ENCODE measurements around the gene ANKRD65.
"Not testable (repeated sequence)": the region's sequence is repeated elsewhere in the genome, so short reads cannot be mapped to it uniquely, and the experiment has no call there.

The ANKRD65 gene

GRCh38 chr1:1421147-1421906 lies at the start of gene ANKRD65:
Gene ANKRD65, minus strand, starts transcription at chr1:1421276. Its CDS starts 271 bp downstream, at chr1:1421005.
- no peak for DNase-seq (ENCODE audit: low read depth in 2 of 2)

DNA sequence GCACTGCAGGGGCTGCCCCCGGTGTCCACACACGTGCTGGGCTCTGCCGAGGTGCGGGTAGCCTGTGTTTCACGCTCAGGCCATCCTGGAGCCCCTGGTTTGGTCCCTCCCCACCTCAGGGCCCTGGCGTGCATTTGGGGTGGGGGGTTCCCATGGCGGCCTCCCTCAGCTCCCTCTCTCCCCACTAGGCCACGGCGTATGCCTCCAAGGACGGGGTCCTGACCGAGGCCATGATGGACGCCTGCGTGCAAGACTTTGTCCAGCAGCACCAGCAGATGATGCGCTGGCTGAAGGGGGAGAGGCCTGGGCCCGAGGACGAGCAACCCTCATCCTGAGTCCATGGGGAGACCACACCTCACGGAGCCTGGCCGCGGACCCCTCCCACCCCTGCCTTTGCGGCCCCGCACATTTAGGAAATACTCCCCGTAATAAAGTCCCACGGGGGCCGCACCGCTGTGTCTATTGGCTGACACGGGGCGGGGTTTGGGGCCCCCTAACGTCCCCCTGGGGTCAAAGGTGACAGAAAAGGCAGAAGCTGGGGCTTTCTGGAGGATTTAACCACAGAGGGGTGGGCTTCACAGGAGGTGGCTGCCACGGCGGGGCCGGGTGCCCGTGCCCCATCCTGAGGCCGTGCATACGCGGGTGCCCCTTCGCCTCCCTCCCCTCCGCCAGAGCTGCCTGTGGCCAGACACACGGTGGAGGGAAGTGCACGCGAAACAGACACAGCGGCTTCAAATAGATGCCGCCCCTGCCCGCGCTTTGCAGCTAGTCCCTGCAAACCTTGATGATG lies 47.3 kb upstream of the ANKRD65 start:
- not testable (repeated sequence) for DNase-seq (ENCODE audit: low read depth in 2 of 2)

DNA sequence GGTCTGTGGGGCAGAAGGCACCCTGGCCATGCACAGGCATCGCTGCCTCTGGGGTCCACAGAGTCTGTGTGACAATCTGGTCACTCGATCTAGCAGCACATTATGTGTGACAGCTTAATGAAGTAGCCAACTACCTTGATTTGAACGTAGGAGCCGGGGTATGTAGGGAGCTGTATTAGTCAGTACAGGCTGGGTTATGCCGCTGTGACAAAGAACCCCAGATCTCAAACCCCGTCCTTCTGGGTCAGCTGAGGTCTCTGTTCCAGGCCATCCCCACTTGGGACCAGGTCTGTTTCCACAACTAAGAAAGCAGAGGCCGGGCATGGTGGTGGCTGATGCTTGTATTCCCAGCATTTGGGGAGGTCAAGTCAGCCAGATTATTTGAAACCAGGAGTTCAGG lies 42.2 kb upstream of the ANKRD65 start:
- DNase-seq (ENCODE audit: low read depth in 2 of 2): no peak

GRCh38 chr1:1462318-1462966 lies 41.4 kb upstream of the ANKRD65 start:
- no peak for DNase-seq (ENCODE audit: low read depth in 2 of 2)

- no peak for DNase-seq (ENCODE audit: low read depth in 2 of 2)
Observed at GRCh38 chr1:1461721-1462317, 40.7 kb upstream of the ANKRD65 start.

- no peak for DNase-seq (ENCODE audit: low read depth in 2 of 2)
Observed at GRCh38 chr1:1460540-1461130, 39.6 kb upstream of the ANKRD65 start.

- not testable (repeated sequence) for DNase-seq (ENCODE audit: low read depth in 2 of 2)
Observed at GRCh38 chr1:1459711-1460110, 38.6 kb upstream of the ANKRD65 start.

DNA sequence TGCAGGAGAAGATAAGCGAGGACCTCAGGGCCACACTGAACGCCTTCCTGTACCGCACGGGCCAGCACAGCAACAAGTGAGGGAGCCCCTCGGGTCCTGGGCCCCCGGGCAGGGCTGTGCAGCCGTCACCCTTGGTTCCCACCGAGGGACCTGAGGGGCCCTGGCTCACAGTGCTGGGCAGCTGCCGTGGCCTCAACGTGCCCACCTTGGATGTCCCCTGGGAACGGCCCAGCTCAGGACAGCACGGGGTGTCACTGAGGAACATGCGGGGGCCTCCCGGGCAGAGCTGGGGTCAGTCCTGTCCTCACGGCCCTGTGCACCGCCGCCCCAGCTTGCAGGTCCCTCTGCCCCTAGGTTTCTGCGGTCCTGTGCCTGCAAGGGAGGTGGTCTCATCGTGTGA lies 38.1 kb upstream of the ANKRD65 start:
- DNase-seq (ENCODE audit: low read depth in 2 of 2): not testable (repeated sequence)

DNA sequence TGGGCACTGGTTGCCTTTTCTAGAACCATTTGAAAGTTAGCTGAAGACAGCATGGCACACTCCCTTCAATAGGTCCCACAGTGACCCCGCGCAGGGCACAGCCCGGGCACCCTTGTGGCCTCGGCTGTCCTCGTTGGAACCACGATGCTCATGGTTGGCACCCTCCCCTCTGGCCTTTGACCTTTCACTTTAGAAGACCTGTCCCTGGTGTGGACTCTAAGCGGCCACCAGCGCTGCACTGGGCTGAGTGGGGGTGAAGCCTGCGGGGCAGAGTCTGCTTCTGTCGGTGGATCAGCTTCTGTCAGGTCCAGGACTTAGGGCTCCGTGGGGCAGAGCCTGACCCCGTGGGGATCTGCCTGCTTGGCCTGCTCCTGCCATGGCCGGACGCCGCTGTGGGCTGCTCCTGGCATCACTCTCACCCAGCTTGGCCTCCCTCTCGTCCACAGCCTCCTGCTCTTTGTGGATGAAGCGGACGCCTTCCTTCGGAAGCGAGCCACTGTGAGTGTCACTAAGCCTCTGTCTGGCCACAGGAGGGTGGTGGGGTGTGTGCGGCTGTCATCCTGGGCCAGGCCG lies 35.7 kb upstream of the ANKRD65 start:
- not testable (repeated sequence) for DNase-seq (ENCODE audit: low read depth in 2 of 2)

DNA sequence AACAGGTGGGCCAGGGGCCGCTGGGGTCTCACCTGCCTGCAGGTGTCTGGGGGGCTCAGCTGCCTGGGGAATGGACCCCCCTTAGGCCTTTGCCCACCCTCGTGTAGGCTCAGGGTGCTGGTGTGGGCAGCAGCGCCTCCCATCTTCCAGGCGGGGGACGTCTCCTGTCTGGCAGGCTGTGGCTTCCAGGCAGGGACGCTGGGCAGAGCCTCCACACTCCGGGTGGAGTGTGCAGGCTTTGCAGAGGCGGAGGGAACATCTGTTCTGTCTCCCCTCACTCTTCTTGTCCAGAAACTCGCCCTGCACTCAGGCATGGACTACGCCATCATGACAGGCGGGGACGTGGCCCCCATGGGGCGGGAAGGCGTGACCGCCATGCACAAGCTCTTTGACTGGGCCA lies 34.9 kb upstream of the ANKRD65 start:
- not testable (repeated sequence) for DNase-seq (ENCODE audit: low read depth in 2 of 2)

DNA sequence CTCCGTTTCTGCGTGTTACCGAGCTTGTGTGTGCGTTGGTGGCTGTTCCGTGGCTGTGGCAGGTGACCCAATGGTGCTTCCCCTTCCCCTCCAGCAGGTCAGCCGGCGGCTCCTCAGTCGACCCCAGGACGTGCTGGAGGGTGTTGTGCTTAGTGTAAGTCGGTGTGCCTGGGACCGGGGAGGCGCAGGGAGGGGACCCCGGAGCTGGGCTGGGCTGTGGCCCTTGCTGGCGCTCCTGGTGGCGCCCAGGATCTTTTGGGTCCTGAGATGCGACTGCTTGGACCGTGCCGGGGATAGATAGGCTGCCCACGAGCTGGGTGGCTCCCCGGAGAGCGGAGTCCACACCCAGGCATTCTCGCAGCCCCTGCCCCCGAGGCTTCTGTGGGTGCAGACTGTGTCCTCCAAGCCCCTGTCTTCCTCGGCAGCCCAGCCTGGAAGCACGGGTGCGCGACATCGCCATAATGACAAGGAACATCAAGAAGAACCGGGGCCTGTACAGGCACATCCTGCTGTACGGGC lies 34.3 kb upstream of the ANKRD65 start:
- no peak for DNase-seq (ENCODE audit: low read depth in 2 of 2)

DNA sequence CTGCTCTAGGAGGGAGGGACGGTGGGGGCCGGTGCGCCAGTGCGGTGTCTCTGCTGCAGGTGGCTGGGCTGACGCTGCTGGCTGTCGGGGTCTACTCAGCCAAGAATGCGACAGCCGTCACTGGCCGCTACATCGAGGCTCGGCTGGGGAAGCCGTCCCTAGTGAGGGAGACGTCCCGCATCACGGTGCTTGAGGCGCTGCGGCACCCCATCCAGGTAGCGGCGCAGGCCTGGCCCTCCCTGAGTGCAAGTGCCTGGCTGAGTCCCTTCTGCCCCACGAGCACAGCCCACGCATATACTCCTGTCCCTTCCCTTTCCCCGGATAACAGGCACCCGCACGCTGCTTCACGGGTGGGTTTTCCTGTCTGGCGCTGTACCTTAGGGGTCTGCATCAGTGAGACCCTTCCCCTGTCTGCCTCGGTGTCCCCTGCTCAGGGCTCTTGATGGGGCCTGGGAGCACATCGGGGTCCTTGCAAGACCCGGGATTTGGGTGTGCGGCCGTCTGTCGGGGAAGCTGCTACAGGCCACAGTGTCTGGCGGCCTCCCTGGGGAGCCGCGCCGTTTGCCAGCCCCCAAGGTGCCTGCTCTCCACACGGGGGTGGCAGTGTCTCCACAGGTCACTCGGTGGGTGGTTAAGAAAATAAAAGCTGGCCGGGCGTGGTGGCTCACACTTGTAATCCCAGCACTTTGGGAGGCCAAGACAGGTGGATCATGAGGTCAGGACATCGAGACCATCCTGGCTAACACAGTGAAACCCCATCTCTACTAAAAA lies 33.4 kb upstream of the ANKRD65 start:
- not testable (repeated sequence) for DNase-seq (ENCODE audit: low read depth in 2 of 2)

DNA sequence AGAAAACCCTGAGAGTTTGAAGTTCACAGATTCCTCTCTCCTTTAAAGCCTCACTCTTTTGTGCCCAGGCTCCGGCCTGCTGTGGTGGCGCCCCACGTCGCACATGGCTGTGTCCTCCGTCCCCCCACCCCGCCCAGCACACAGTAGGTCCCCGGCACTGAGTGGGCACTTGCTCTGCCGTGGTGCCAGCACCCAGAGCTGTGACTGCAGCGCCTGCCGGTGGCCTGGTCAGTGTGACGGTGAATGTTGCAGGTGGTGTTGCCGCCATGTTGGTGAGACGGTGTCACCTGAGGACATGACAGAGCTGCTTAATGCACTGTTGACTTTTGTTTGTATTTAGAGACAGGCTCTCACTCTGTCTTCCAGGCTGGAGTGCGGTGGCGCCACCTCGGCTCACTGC lies 31.8 kb upstream of the ANKRD65 start:
- no peak for DNase-seq (ENCODE audit: low read depth in 2 of 2)

DNA sequence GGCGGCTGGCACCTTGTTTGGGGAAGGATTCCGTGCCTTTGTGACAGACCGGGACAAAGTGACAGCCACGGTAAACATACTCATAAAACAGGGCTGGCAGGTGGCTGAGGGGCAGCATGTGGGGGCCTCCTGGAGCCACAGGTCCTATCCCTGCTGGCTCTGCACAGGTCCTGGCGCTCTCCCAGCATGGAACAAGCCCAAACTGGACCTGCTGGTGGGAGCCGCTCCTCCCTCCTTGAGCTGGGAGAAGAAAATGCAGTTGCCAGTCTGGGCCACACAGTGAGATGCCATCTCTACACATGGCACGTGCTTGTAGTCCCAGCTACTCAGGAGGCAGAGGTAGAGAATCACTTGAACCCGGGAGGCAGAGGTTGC lies 31.3 kb upstream of the ANKRD65 start:
- DNase-seq (ENCODE audit: low read depth in 2 of 2): not testable (repeated sequence)

DNA sequence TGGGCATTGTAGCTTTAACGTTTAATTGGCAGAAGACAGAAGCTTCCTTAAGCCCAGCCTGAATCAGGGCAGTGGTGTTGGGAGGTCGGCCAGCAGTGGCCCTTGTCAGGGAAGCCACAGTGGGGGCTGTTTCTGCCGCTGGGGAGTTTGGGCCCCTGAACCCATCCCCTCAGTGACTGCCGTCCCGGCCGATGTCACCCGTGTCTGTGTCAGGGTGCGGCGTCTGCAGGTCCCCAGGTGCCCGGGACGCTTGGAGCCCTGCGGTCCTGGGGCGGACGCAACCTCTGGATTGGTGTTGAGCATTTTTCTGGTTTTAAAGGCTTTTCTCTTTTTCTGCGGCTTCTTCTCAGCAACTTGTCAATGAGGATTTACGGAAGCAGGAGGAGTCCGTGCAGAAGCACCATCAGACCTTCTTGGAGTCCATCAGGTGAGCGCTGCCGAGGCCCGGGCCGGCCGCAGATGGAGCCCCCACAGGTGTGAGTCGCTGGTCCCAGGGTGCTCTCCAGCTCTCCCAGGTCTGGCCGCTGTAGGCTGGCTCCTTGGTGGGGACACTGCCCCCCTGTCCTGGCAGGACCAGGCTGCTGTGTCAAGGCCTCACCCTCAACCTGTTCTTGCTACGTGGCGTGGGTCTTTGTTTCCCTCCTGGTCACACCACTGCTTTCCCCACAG lies 30.8 kb upstream of the ANKRD65 start:
- DNase-seq (ENCODE audit: low read depth in 2 of 2): no peak

GRCh38 chr1:1450616-1451015 lies 29.5 kb upstream of the ANKRD65 start:
- not testable (repeated sequence) for DNase-seq (ENCODE audit: low read depth in 2 of 2)

DNA sequence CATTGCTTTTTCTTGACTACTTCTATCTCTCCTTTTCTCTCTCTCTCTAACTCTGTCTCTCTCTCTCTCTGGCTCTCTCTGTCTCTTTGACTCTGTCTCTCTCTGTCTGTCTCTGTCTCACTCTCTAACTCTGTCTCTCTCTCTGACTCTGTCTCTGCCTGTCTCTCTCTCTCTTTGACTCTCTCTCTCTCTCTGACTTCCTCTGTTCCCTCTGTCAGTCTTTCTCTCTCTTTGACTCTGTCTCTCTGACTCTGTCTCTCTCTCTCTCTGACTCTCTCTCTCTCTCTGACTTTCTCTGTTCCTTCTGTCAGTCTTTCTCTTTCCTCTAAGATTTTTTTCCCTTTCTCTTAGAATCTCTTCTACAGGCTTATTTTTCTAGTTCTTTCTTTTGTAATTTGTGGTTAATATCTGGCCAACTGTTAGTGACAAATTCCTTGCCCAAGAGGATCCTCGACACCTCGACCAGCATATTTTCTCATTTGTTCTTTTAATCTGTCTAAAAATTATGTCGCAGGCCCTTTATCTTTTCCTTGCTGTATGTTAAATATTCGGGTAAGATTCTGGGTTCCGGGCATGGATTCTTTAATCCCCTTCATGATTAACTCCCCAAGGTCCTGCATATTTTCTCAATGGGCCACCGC lies 28.1 kb upstream of the ANKRD65 start, which contains the start of gene ATAD3C:
Gene ATAD3C (plus strand): TSS at position 591 of the 641 bp plus-strand sequence. CDS start 995 bp downstream, outside the sequence.
- no peak for DNase-seq (ENCODE audit: low read depth in 2 of 2)

DNA sequence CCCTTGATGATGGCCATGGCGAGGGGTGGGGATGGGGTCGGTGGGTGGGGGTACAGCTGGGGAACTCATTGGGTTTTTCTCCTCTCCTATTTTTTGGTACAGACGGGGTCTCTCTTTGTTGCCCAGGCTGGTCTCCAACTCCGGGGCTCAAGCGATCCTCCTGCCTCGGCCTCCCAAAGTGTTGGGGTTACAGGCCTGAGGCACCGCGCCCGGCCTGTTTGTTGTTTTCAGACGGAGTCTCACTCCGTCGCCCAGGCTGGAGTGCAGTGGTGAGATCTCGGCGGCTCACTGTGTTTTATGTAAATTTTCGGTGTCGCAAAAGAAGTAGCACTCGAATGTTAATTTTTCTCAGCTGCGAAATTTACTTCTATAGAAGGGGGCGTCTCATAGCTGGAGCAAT lies 25.6 kb upstream of the ANKRD65 start:
- not testable (repeated sequence) for DNase-seq (ENCODE audit: low read depth in 2 of 2)
